H1 (cell line): ENCODE results near the gene RASGRP3. TPM values are rescaled to one million over a fixed set of nuclear protein-coding genes. Genes with fewer than 3 reads are reported as not detected.

Source experiments
- CTCF ChIA-PET: fragments of 300-600 bp; sonication (Branson Sonifier 250); formaldehyde crosslinking; loops from one replicate; lab custom pipeline; 2021; ENCODE audit not compliant: partially characterized antibody; lab: Charles Lee
- POLR2A ChIA-PET: fragments of 300-600 bp; sonication (Branson Sonifier 250); formaldehyde crosslinking; loops from one replicate; lab custom pipeline; 2021; ENCODE audit warnings: inconsistent platforms; ENCODE audit not compliant: partially characterized antibody; lab: Charles Lee
- DNase-seq, 2 experiments: peaks; one replicate each; pipeline versions ENCODE4 v3.0.0 to v3.0.0-alpha.2; 2010 to 2022; ENCODE audit warnings: low spot score in 2 of 2, low read depth in 1 of 2, mixed read lengths in 1 of 2
- FAIRE-seq: peaks from 2 replicates; lab custom pipeline; 2011; peaks lifted over from hg19 to GRCh38; lab: Jason Lieb, UNC
- H2AFZ ChIP-seq: 2 replicates; pipeline ENCODE4 v1.8.1; 2012; ENCODE audit warnings: low read length, inconsistent platforms
- H2AK5ac ChIP-seq: 2 replicates; pipeline ENCODE4 v1.6.1; 2013; ENCODE audit warnings: low read depth, low read length
- H2BK120ac ChIP-seq: replicated peaks from 2 replicates; pipeline ENCODE3; 2013; ENCODE audit warnings: low read depth, low read length, inconsistent platforms
- H2BK12ac ChIP-seq: 2 replicates; pipeline ENCODE4 v1.6.1; 2013; ENCODE audit warnings: low read depth, low read length
- H2BK15ac ChIP-seq: 2 replicates; pipeline ENCODE4 v1.6.1; 2013; ENCODE audit warnings: low read length
- H2BK20ac ChIP-seq: 2 replicates; pipeline ENCODE4 v1.6.1; 2013; ENCODE audit warnings: low read length
- H2BK5ac ChIP-seq: 2 replicates; pipeline ENCODE4 v1.6.1; 2013; ENCODE audit warnings: low read depth, low read length
- H3K14ac ChIP-seq: 2 replicates; pipeline ENCODE4 v1.6.1; 2013; ENCODE audit warnings: inconsistent platforms; ENCODE audit not compliant: insufficient read length
- H3K18ac ChIP-seq: 2 replicates; pipeline ENCODE4 v1.6.1; 2013; ENCODE audit warnings: low read length; ENCODE audit errors: extremely low read depth
- H3K23ac ChIP-seq: 2 replicates; pipeline ENCODE4 v1.6.1; 2013; ENCODE audit warnings: inconsistent platforms; ENCODE audit not compliant: insufficient read length
- H3K23me2 ChIP-seq: 2 replicates; pipeline ENCODE4 v1.6.1; 2013; ENCODE audit warnings: low read depth, low read length
- H3K27ac ChIP-seq: 2 replicates; pipeline ENCODE4 v1.6.1; 2011; ENCODE audit warnings: low read depth, low read length, inconsistent platforms
- H3K27me3 ChIP-seq, 4 experiments: replicated peaks in 1 of 4; 1 replicate in 1 of 4; 2 replicates in 3 of 4; pipeline versions ENCODE4 v1.6.1 to v1.8.1; 2011 to 2013; ENCODE audit warnings: low read length in 3 of 4, mild to moderate bottlenecking in 3 of 4, inconsistent platforms in 2 of 4, mixed read lengths in 2 of 4, moderate library complexity in 1 of 4; ENCODE audit not compliant: control insufficient read depth in 3 of 4, insufficient read depth in 3 of 4; ENCODE audit errors: extremely low read depth in 1 of 4
- H3K36me3 ChIP-seq, 4 experiments: 2 replicates each; pipeline versions ENCODE4 v1.6.1 to v1.8.1; 2011 to 2013; ENCODE audit warnings: mild to moderate bottlenecking in 4 of 4, low read length in 3 of 4, moderate library complexity in 2 of 4, control low read depth in 1 of 4, inconsistent platforms in 1 of 4; ENCODE audit not compliant: insufficient read depth in 4 of 4, control insufficient read depth in 2 of 4
- H3K4ac ChIP-seq: replicated peaks from 2 replicates; pipeline ENCODE3; 2013; ENCODE audit warnings: low read length, low read depth, mixed read lengths, inconsistent platforms; ENCODE audit not compliant: insufficient read length
- H3K4me1 ChIP-seq, 4 experiments: replicated peaks in 1 of 4; 1 replicate in 1 of 4; 2 replicates in 3 of 4; pipeline versions ENCODE4 v1.6.1 to v1.8.1; 2011 to 2013; ENCODE audit warnings: low read length in 3 of 4, inconsistent platforms in 2 of 4, mixed read lengths in 1 of 4; ENCODE audit not compliant: insufficient read depth in 4 of 4, control insufficient read depth in 3 of 4
- H3K4me2 ChIP-seq, 2 experiments: 2 replicates each; pipeline versions ENCODE4 v1.6.1 to v1.8.1; 2011 to 2013; ENCODE audit warnings: low read depth in 2 of 2, low read length in 2 of 2, control low read depth in 1 of 2, inconsistent platforms in 1 of 2, mild to moderate bottlenecking in 1 of 2; ENCODE audit not compliant: insufficient read depth in 1 of 2
- H3K4me3 ChIP-seq, 4 experiments: fragments of 200-600, 300-600 bp in 1 of 4; sonication (generic), shearing (Covaris generic), sonication (Bioruptor Twin) in 1 of 4; 2 replicates each; pipeline versions ENCODE4 v1.5.1 to v1.8.1; 2011 to 2016; ENCODE audit warnings: low read length in 4 of 4, low read depth in 3 of 4, control low read depth in 2 of 4, inconsistent platforms in 2 of 4, mild to moderate bottlenecking in 2 of 4, mixed read lengths in 1 of 4, moderate library complexity in 1 of 4; ENCODE audit not compliant: insufficient read depth in 2 of 4; ENCODE audit errors: extremely low read depth in 1 of 4
- H3K56ac ChIP-seq: replicated peaks from 2 replicates; pipeline ENCODE3; 2013; ENCODE audit warnings: low read depth, mild to moderate bottlenecking, mixed read lengths, low read length, inconsistent platforms; ENCODE audit not compliant: insufficient read length
- H3K79me1 ChIP-seq: 2 replicates; pipeline ENCODE4 v1.6.1; 2013; ENCODE audit warnings: low read depth, low read length, control low read depth
- H3K79me2 ChIP-seq, 2 experiments: 2 replicates each; pipeline versions ENCODE4 v1.6.1 to v1.8.1; 2012 to 2013; ENCODE audit warnings: low read length in 2 of 2, mild to moderate bottlenecking in 2 of 2, inconsistent platforms in 1 of 2; ENCODE audit not compliant: insufficient read depth in 2 of 2, control insufficient read depth in 1 of 2
- H3K9ac ChIP-seq, 4 experiments: replicated peaks in 1 of 4; 1 replicate in 1 of 4; 2 replicates in 3 of 4; pipeline versions ENCODE4 v1.6.1 to v1.8.1; 2011 to 2013; ENCODE audit warnings: low read depth in 3 of 4, low read length in 3 of 4, control low read depth in 2 of 4, mild to moderate bottlenecking in 2 of 4, moderate library complexity in 2 of 4, inconsistent platforms in 1 of 4; ENCODE audit errors: extremely low read depth in 1 of 4
- H3K9me3 ChIP-seq, 2 experiments: 2 replicates each; pipeline versions ENCODE4 v1.6.1 to v1.8.1; 2012 to 2013; ENCODE audit warnings: mild to moderate bottlenecking in 2 of 2, moderate library complexity in 2 of 2, control low read depth in 1 of 2, inconsistent platforms in 1 of 2, low read depth in 1 of 2, low read length in 1 of 2, mixed read lengths in 1 of 2; ENCODE audit not compliant: insufficient read depth in 2 of 2
- H4K20me1 ChIP-seq, 2 experiments: replicated peaks in 1 of 2; 2 replicates each; pipeline versions ENCODE3 to v1.8.1; 2011 to 2013; ENCODE audit warnings: inconsistent platforms in 2 of 2, low read length in 2 of 2, mild to moderate bottlenecking in 1 of 2; ENCODE audit not compliant: insufficient read depth in 2 of 2, control insufficient read depth in 1 of 2
- H4K5ac ChIP-seq: 2 replicates; pipeline ENCODE4 v1.6.1; 2013; ENCODE audit warnings: low read length, low read depth, mixed read lengths, inconsistent platforms; ENCODE audit not compliant: insufficient read length
- H4K8ac ChIP-seq: 2 replicates; pipeline ENCODE4 v1.8.0; 2013; ENCODE audit warnings: mild to moderate bottlenecking, moderate library complexity, low read length, inconsistent platforms; ENCODE audit not compliant: insufficient read depth; ENCODE audit errors: extremely low read depth
- H4K91ac ChIP-seq: replicated peaks from 2 replicates; pipeline ENCODE3; 2013; ENCODE audit warnings: low read length, mixed read lengths, inconsistent platforms; ENCODE audit not compliant: insufficient read length
- ASH2L ChIP-seq: fragments of 200-600, 300-600 bp; sonication (generic); IDR thresholded peaks from one replicate; pipeline ENCODE4 v1.7.1; 2017; ENCODE audit warnings: low read length
- CEBPB ChIP-seq: IDR thresholded peaks from 2 replicates; pipeline ENCODE4 v1.6.1; 2012; ENCODE audit warnings: low read depth, low read length
- CHD2 ChIP-seq: IDR thresholded peaks from 2 replicates; pipeline ENCODE4 v1.6.1; 2012; ENCODE audit warnings: low read length, improper control_type of control experiment
- HDAC2 ChIP-seq, 2 experiments: fragments of 300-600 bp in 1 of 2; sonication (generic) in 1 of 2; IDR thresholded peaks; 2 replicates each; pipeline ENCODE4 v1.6.1; 2011 to 2012; ENCODE audit warnings: low read depth in 2 of 2, low read length in 2 of 2, mild to moderate bottlenecking in 2 of 2, moderate library complexity in 2 of 2, borderline replicate concordance in 1 of 2, inconsistent platforms in 1 of 2
- KDM4A ChIP-seq: IDR thresholded peaks from one replicate; pipeline ENCODE4 v1.7.1; 2012; ENCODE audit warnings: low read depth, mild to moderate bottlenecking, moderate library complexity, low read length, inconsistent platforms; ENCODE audit not compliant: severe bottlenecking
- NRF1 ChIP-seq: IDR thresholded peaks from 2 replicates; pipeline ENCODE4 v1.6.1; 2011; ENCODE audit warnings: mild to moderate bottlenecking, low read depth, low read length, improper control_type of control experiment
- POLR2A ChIP-seq, 2 experiments: IDR thresholded peaks; 1 replicate in 1 of 2; 2 replicates in 1 of 2; pipeline ENCODE4 v1.6.1; 2011; ENCODE audit warnings: low read depth in 2 of 2, low read length in 2 of 2, mild to moderate bottlenecking in 2 of 2; ENCODE audit errors: control extremely low read depth in 1 of 2
- POLR2AphosphoS5 ChIP-seq: IDR thresholded peaks from 2 replicates; pipeline ENCODE4 v1.6.1; 2011; ENCODE audit warnings: low read depth, low read length
- RBBP5 ChIP-seq: IDR thresholded peaks from 2 replicates; pipeline ENCODE4 v1.7.1; 2012; ENCODE audit warnings: low read depth, mild to moderate bottlenecking, inconsistent platforms, low read length, moderate library complexity, borderline replicate concordance
- SIRT6 ChIP-seq: IDR thresholded peaks from one replicate; pipeline ENCODE4 v1.7.1; 2012; ENCODE audit warnings: low read length, inconsistent platforms
- USF2 ChIP-seq: IDR thresholded peaks from 2 replicates; pipeline ENCODE4 v1.6.1; 2011; ENCODE audit warnings: low read length, improper control_type of control experiment
- WGBS, 2 experiments: shearing (Covaris generic) in 1 of 2; methylation state at CpG; one replicate each; pipeline versions ENCODE4 v1.1.6 to v1.1.7; 2013 to 2015; ENCODE audit warnings: low lambda C conversion rate in 2 of 2, mixed read lengths in 2 of 2, inconsistent platforms in 1 of 2, low coverage in 1 of 2, missing lambda C conversion rate in 1 of 2; ENCODE audit not compliant: insufficient replicate concordance in 2 of 2, insufficient coverage in 1 of 2, insufficient read length in 1 of 2; ENCODE audit errors: extremely low coverage in 1 of 2, missing lambda C conversion rate in 1 of 2; 5-methylcytosine and 5-hydroxymethylcytosine counted together
- polyA plus RNA-seq, 7 experiments: library from polyadenylated mRNA; depleted of rRNA in 3 of 7; stranded (reverse) in 5 of 7; unstranded in 2 of 7; fragments of >200 nt in 5 of 7; fragments of 200-250 nt in 2 of 7; gene quantifications; 1 replicate in 5 of 7; 2 replicates in 1 of 7; 4 replicates in 1 of 7; pipeline versions ENCODE4 v1.2.1 to v1.2.3, GENCODE V29; 2011 to 2013; ENCODE audit warnings: missing spikeins in 2 of 7, mixed read lengths in 2 of 7
- total RNA-seq: library from RNA; stranded (reverse); fragmentation: NEBNext Ultra II Directional; extraction: Animal tissue kit (Norgen Biotek cat#: 25700); gene quantifications from 2 replicates; pipeline ENCODE4 v1.2.1, GENCODE V29; 2021

The RASGRP3 gene
- total and polyA plus RNA-seq, 2 of the 8 experiments (the other 6 are each of a cell fraction or from before 2014, with no cell fraction given) = 0.06 TPM; not detected in 1

GRCh38 chr2:33598561-33599174 lies 122.2 kb downstream of the RASGRP3 start:
- ChIA-PET CTCF (interaction anchor here (0.6 to 2.1 kb wide), 3 partner anchors 15 to 387 kb away, joined by 3 to 9 read pairs (median 3); no protein-coding TSS in a partner anchor), POLR2A (interaction anchor here (1.3 to 1.9 kb wide), 6 partner anchors 9 to 59 kb away, joined by 3 to 10 read pairs (median 4); no protein-coding TSS in a partner anchor)
- peak overlapping the region; percentile 45 for H2AFZ ChIP-seq
- no peak overlapping the region for H3K27ac ChIP-seq
- peaks cover 0 to 14% (median 8%) of the 10 kb centered on the region in 4 experiments; a peak in 4 of 8 replicates for H3K36me3 ChIP-seq
- peak overlapping the region; percentile 70 for H3K56ac ChIP-seq
- H4K8ac ChIP-seq = no peak overlapping the region
- H2AK5ac ChIP-seq = no peak overlapping the region
- no peaks in the 10 kb centered on the region for H3K9me3 ChIP-seq
- FAIRE-seq = no peak
- peaks cover 2 to 12% (median 7%) of the 10 kb centered on the region in 4 experiments; a peak in 6 of 7 replicates for H3K4me1 ChIP-seq
- H2BK5ac ChIP-seq = peak overlapping the region; percentile 82; the same call in 1 of the 2 replicates
- peaks cover 0 to 59% of the 10 kb centered on the region in 2 experiments; a peak in 2 of 4 replicates for H3K79me2 ChIP-seq
- peaks cover 10% of the 10 kb centered on the region for H3K23me2 ChIP-seq
- no peaks in the 10 kb centered on the region for H4K20me1 ChIP-seq
- no peaks in the 10 kb centered on the region; the same call in 1 of the 2 replicates for H3K79me1 ChIP-seq
- H2BK20ac ChIP-seq = no peak overlapping the region
- no peak overlapping the region for H3K23ac ChIP-seq
- no peaks in the 10 kb centered on the region for H3K27me3 ChIP-seq
- H2BK120ac ChIP-seq = no peak overlapping the region
- no peak overlapping the region for H2BK15ac ChIP-seq
- H3K4ac ChIP-seq = peak overlapping the region; percentile 41
- H3K4me3 ChIP-seq = peak overlapping the region; percentile 78 to 84 (median 82)
- no peak overlapping the region for H3K14ac ChIP-seq
- no peak for DNase-seq
- peak overlapping the region in 3 of 4 experiments; percentile 64 to 70 (median 67); a peak in 6 of 7 replicates for H3K9ac ChIP-seq
- H4K5ac ChIP-seq = peak overlapping the region; percentile 60
- WGBS, 2 experiments = 1% methylated on average over 23 of the region's 23 CpGs; no CpG with 5 or more reads in 1 of the 2 experiments
- H2BK12ac ChIP-seq = no peak overlapping the region
- peak overlapping the region; percentile 85 to 94 for H3K4me2 ChIP-seq
- peak overlapping the region; percentile 75 for H3K18ac ChIP-seq
- no peak overlapping the region for H4K91ac ChIP-seq
- TF ChIP-seq NRF1 (no peak), HDAC2 (IDR thresholded peaks at IDR 0.05; ENCODE audit: borderline replicate concordance in 1 of 2, low read depth in 2 of 2, low read length in 2 of 2) (no peak; a peak in 1 of 4 replicates), RBBP5 (no peak), SIRT6 (no peak), ASH2L (peak; percentile 71), POLR2A (IDR thresholded peaks at IDR 0.05; ENCODE audit: control extremely low read depth in 1 of 2, low read depth in 2 of 2, low read length in 2 of 2) (no peak), KDM4A (peak; percentile 64), USF2 (no peak), CHD2 (no peak), CEBPB (no peak), POLR2AphosphoS5 (no peak)
